Activated naive CD8-positive, alpha-beta T cell treated with anti-CD3 and anti-CD28 coated beads, Interleukin-2, amount 50 U/mL, for 24 hours (primary cell): ENCODE results near the gene APPBP2.
"Not testable (repeated sequence)": the region's sequence is repeated elsewhere in the genome, so short reads cannot be mapped to it uniquely, and the experiment has no call there.

Source experiments
- ATAC-seq: fragments of 150-1000 bp; cut with Tn5 transposase; one replicate; pipeline ENCODE4 v1.10.0; 2021
- DNase-seq: peaks from one replicate; pipeline ENCODE4 v3.0.0; 2021
- H3K27ac Mint-ChIP-seq: one replicate; pipeline ENCODE4 v1.8.0; 2021; ENCODE audit warnings: mild to moderate bottlenecking, mixed read lengths
- H3K27me3 Mint-ChIP-seq: one replicate; pipeline ENCODE4 v1.8.0; 2021; ENCODE audit warnings: mixed read lengths
- H3K36me3 Mint-ChIP-seq: one replicate; pipeline ENCODE4 v1.8.0; 2021; ENCODE audit warnings: low read depth, mixed read lengths
- H3K4me1 Mint-ChIP-seq: one replicate; pipeline ENCODE4 v1.8.0; 2021; ENCODE audit warnings: mixed read lengths
- H3K4me3 Mint-ChIP-seq: one replicate; pipeline ENCODE4 v1.8.0; 2021; ENCODE audit warnings: mild to moderate bottlenecking, moderate library complexity, mixed read lengths
- H3K9me3 Mint-ChIP-seq: one replicate; pipeline ENCODE4 v1.8.0; 2021; ENCODE audit warnings: mixed read lengths

Gene APPBP2

GRCh38 chr17:60493847-60494321 lies 32.2 kb downstream of the APPBP2 start:
- Mint-ChIP-seq H3K4me1 (no peaks in the 10 kb centered on the region), H3K27ac (no peak overlapping the region), H3K36me3 (peaks cover 76% of the 10 kb centered on the region), H3K27me3 (no peaks in the 10 kb centered on the region), H3K4me3 (no peak overlapping the region), H3K9me3 (peaks cover 21% of the 10 kb centered on the region)
- ATAC-seq, result no peak
- no peak for DNase-seq

- Mint-ChIP-seq H3K9me3 (peaks cover 28% of the 10 kb centered on the region), H3K4me1 (no peaks in the 10 kb centered on the region), H3K27ac (no peak overlapping the region), H3K36me3 (peaks cover 76% of the 10 kb centered on the region), H3K4me3 (no peak overlapping the region), H3K27me3 (no peaks in the 10 kb centered on the region)
- no peak for DNase-seq
- ATAC-seq, result no peak
Observed at GRCh38 chr17:60491771-60492170, 34.3 kb downstream of the APPBP2 start.

GRCh38 chr17:60490594-60490993 lies 35.4 kb downstream of the APPBP2 start:
- ATAC-seq, H3K4me3 Mint-ChIP-seq, H3K27ac Mint-ChIP-seq, H3K4me1 Mint-ChIP-seq, H3K27me3 Mint-ChIP-seq, DNase-seq: not testable (repeated sequence)
- Mint-ChIP-seq H3K36me3 (peaks cover 71% of the 10 kb centered on the region), H3K9me3 (peaks cover 28% of the 10 kb centered on the region)

GRCh38 chr17:60481604-60482003 lies 44.4 kb downstream of the APPBP2 start:
- ATAC-seq, result no peak
- Mint-ChIP-seq H3K27ac (no peak overlapping the region), H3K36me3 (peaks cover 12% of the 10 kb centered on the region)

GRCh38 chr17:60473788-60474187 lies 52.3 kb downstream of the APPBP2 start:
- peaks cover 2% of the 10 kb centered on the region for H3K9me3 Mint-ChIP-seq
- no peak for DNase-seq
- H3K36me3 Mint-ChIP-seq, result peaks cover 29% of the 10 kb centered on the region
- no peak overlapping the region for H3K27ac Mint-ChIP-seq
- no peaks in the 10 kb centered on the region for H3K27me3 Mint-ChIP-seq
- no peak for ATAC-seq
- no peak overlapping the region for H3K4me3 Mint-ChIP-seq
- H3K4me1 Mint-ChIP-seq, result peaks cover 6% of the 10 kb centered on the region

More at GRCh38 chr17:60481604-60482003, 44.4 kb downstream of the APPBP2 start:
- Mint-ChIP-seq H3K4me1 (no peaks in the 10 kb centered on the region), H3K4me3 (no peak overlapping the region), H3K9me3 (peaks cover 4% of the 10 kb centered on the region), H3K27me3 (no peaks in the 10 kb centered on the region)
- no peak for DNase-seq

- H3K27ac Mint-ChIP-seq, result no peak overlapping the region
- peaks cover 2% of the 10 kb centered on the region for H3K9me3 Mint-ChIP-seq
- H3K27me3 Mint-ChIP-seq, result no peaks in the 10 kb centered on the region
- peaks cover 29% of the 10 kb centered on the region for H3K36me3 Mint-ChIP-seq
- H3K4me1 Mint-ChIP-seq, result peaks cover 6% of the 10 kb centered on the region
- no peak for ATAC-seq
- no peak overlapping the region for H3K4me3 Mint-ChIP-seq
- no peak for DNase-seq
Observed at GRCh38 chr17:60472449-60472848, 53.6 kb downstream of the APPBP2 start.

- ATAC-seq (no peak), DNase-seq (no peak)
- H3K36me3 Mint-ChIP-seq, result peaks cover 25% of the 10 kb centered on the region
- no peak overlapping the region for H3K27ac Mint-ChIP-seq
- H3K4me1 Mint-ChIP-seq, result peaks cover 6% of the 10 kb centered on the region
- H3K4me3 Mint-ChIP-seq, result no peak overlapping the region
- no peaks in the 10 kb centered on the region for H3K27me3 Mint-ChIP-seq
- peaks cover 2% of the 10 kb centered on the region for H3K9me3 Mint-ChIP-seq
Observed at GRCh38 chr17:60471451-60471850, 54.6 kb downstream of the APPBP2 start.

- no peak for DNase-seq
- no peaks in the 10 kb centered on the region for H3K27me3 Mint-ChIP-seq
- H3K27ac Mint-ChIP-seq, result no peak overlapping the region
- no peak overlapping the region for H3K4me3 Mint-ChIP-seq
- H3K36me3 Mint-ChIP-seq, result peaks cover 22% of the 10 kb centered on the region
- H3K9me3 Mint-ChIP-seq, result peaks cover 2% of the 10 kb centered on the region
- peaks cover 6% of the 10 kb centered on the region for H3K4me1 Mint-ChIP-seq
- ATAC-seq, result no peak
Observed at GRCh38 chr17:60468371-60468770, 57.7 kb downstream of the APPBP2 start.

GRCh38 chr17:60464343-60464742 lies 61.7 kb downstream of the APPBP2 start:
- H3K36me3 Mint-ChIP-seq, result peaks cover 9% of the 10 kb centered on the region
- H3K4me1 Mint-ChIP-seq, result no peaks in the 10 kb centered on the region
- H3K4me3 Mint-ChIP-seq, result no peak overlapping the region
- no peak overlapping the region for H3K27ac Mint-ChIP-seq
- H3K9me3 Mint-ChIP-seq, result no peaks in the 10 kb centered on the region
- DNase-seq, result no peak
- no peak for ATAC-seq
- H3K27me3 Mint-ChIP-seq, result no peaks in the 10 kb centered on the region

- no peaks in the 10 kb centered on the region for H3K27me3 Mint-ChIP-seq
- no peak for ATAC-seq
- no peak overlapping the region for H3K4me3 Mint-ChIP-seq
Observed at GRCh38 chr17:60463157-60463835, 62.7 kb downstream of the APPBP2 start.

GRCh38 chr17:60461584-60461983 lies 64.5 kb downstream of the APPBP2 start:
- no peak for ATAC-seq
- Mint-ChIP-seq H3K36me3 (peaks cover 22% of the 10 kb centered on the region), H3K9me3 (no peaks in the 10 kb centered on the region), H3K27ac (no peak overlapping the region), H3K27me3 (no peaks in the 10 kb centered on the region), H3K4me3 (no peak overlapping the region), H3K4me1 (no peaks in the 10 kb centered on the region)
- no peak for DNase-seq

More at GRCh38 chr17:60463157-60463835, 62.7 kb downstream of the APPBP2 start:
- H3K9me3 Mint-ChIP-seq, result no peaks in the 10 kb centered on the region
- H3K27ac Mint-ChIP-seq, result no peak overlapping the region
- DNase-seq, result no peak
- no peaks in the 10 kb centered on the region for H3K4me1 Mint-ChIP-seq
- H3K36me3 Mint-ChIP-seq, result peaks cover 13% of the 10 kb centered on the region

GRCh38 chr17:60457148-60457547 lies 68.9 kb downstream of the APPBP2 start:
- Mint-ChIP-seq H3K36me3 (peaks cover 25% of the 10 kb centered on the region), H3K27me3 (no peaks in the 10 kb centered on the region), H3K4me1 (no peaks in the 10 kb centered on the region), H3K4me3 (no peak overlapping the region), H3K27ac (no peak overlapping the region), H3K9me3 (no peaks in the 10 kb centered on the region)
- no peak for DNase-seq
- ATAC-seq, result no peak

- H3K9me3 Mint-ChIP-seq, result no peaks in the 10 kb centered on the region
- no peaks in the 10 kb centered on the region for H3K4me1 Mint-ChIP-seq
- no peaks in the 10 kb centered on the region for H3K27me3 Mint-ChIP-seq
- no peak for ATAC-seq
- H3K36me3 Mint-ChIP-seq, result peaks cover 22% of the 10 kb centered on the region
- DNase-seq, result no peak
- no peak overlapping the region for H3K27ac Mint-ChIP-seq
- H3K4me3 Mint-ChIP-seq, result no peak overlapping the region
Observed at GRCh38 chr17:60455378-60455777, 70.7 kb downstream of the APPBP2 start.

GRCh38 chr17:60451965-60452364 lies 74.1 kb downstream of the APPBP2 start:
- Mint-ChIP-seq H3K4me3 (no peak overlapping the region), H3K4me1 (no peaks in the 10 kb centered on the region), H3K36me3 (peaks cover 20% of the 10 kb centered on the region), H3K9me3 (no peaks in the 10 kb centered on the region), H3K27ac (no peak overlapping the region), H3K27me3 (no peaks in the 10 kb centered on the region)
- DNase-seq, result no peak
- no peak for ATAC-seq

GRCh38 chr17:60451071-60451470 lies 75.0 kb downstream of the APPBP2 start:
- Mint-ChIP-seq H3K27ac (no peak overlapping the region), H3K9me3 (no peaks in the 10 kb centered on the region), H3K4me3 (no peak overlapping the region), H3K4me1 (no peaks in the 10 kb centered on the region), H3K27me3 (no peaks in the 10 kb centered on the region), H3K36me3 (peaks cover 17% of the 10 kb centered on the region)
- DNase-seq (no peak), ATAC-seq (no peak)

GRCh38 chr17:60447375-60447774 lies 78.7 kb downstream of the APPBP2 start:
- ATAC-seq (no peak), DNase-seq (no peak)
- Mint-ChIP-seq H3K27ac (no peak overlapping the region), H3K4me3 (no peak overlapping the region), H3K27me3 (no peaks in the 10 kb centered on the region), H3K36me3 (peaks cover 14% of the 10 kb centered on the region), H3K9me3 (no peaks in the 10 kb centered on the region), H3K4me1 (no peaks in the 10 kb centered on the region)
